GM06990 (cell line): Measurements from ENCODE around the gene AGGF1.

Experiments
- DNase-seq: peaks from one replicate; pipeline ENCODE4 v3.0.0-alpha.2; 2011; ENCODE audit not compliant: insufficient read length; ENCODE audit errors: extremely low read depth
- H3K27me3 ChIP-seq: replicated peaks from 2 replicates; pipeline ENCODE4 v1.6.0; 2011; ENCODE audit warnings: low read length; ENCODE audit not compliant: control insufficient read depth, insufficient read depth
- H3K36me3 ChIP-seq: 2 replicates; pipeline ENCODE4 v1.5.1; 2011; ENCODE audit warnings: low read length; ENCODE audit not compliant: control insufficient read depth, insufficient read depth
- H3K4me3 ChIP-seq: replicated peaks from 2 replicates; pipeline ENCODE4 v1.5.1; 2011; ENCODE audit warnings: low read depth, mild to moderate bottlenecking, control low read depth, low read length
- CTCF ChIP-seq: IDR thresholded peaks from 2 replicates; pipeline ENCODE4 v1.5.1; 2011; ENCODE audit warnings: low read length, control low read depth, mild to moderate bottlenecking, inconsistent platforms; ENCODE audit not compliant: insufficient read depth, poor library complexity, severe bottlenecking

Gene AGGF1

GRCh38 chr5:77031891-77032290 is 1.7 kb downstream of the AGGF1 start:
- no peaks in the 10 kb centered on the region for H3K36me3 ChIP-seq
- H3K4me3 ChIP-seq: no peak overlapping the region

GRCh38 chr5:77032635-77033034 is 2.4 kb downstream of the AGGF1 start:
- TF ChIP-seq CTCF: no peak
- H3K27me3 ChIP-seq: no peaks in the 10 kb centered on the region
- DNase-seq: no peak
- no peaks in the 10 kb centered on the region; the same call in 1 of the 2 replicates for H3K36me3 ChIP-seq
- no peak overlapping the region for H3K4me3 ChIP-seq

More at GRCh38 chr5:77031891-77032290, 1.7 kb downstream of the AGGF1 start:
- DNase-seq: no peak
- H3K27me3 ChIP-seq: no peaks in the 10 kb centered on the region
- no peak for TF ChIP-seq CTCF

- Histone ChIP-seq H3K4me3 (no peak overlapping the region), H3K36me3 (no peaks in the 10 kb centered on the region; the same call in 1 of the 2 replicates), H3K27me3 (no peaks in the 10 kb centered on the region)
- DNase-seq: no peak
- no peak for TF ChIP-seq CTCF
These were observed 3.1 kb downstream of the AGGF1 start for GRCh38 chr5:77033338-77033737.

GRCh38 chr5:77035950-77036349 is 5.7 kb downstream of the AGGF1 start:
- no peaks in the 10 kb centered on the region for H3K27me3 ChIP-seq
- DNase-seq: no peak
- H3K36me3 ChIP-seq: no peaks in the 10 kb centered on the region; the same call in 1 of the 2 replicates
- no peak for TF ChIP-seq CTCF
- H3K4me3 ChIP-seq: no peak overlapping the region

- Histone ChIP-seq H3K4me3 (no peak overlapping the region), H3K27me3 (no peaks in the 10 kb centered on the region), H3K36me3 (peaks cover 2% of the 10 kb centered on the region)
- TF ChIP-seq CTCF: no peak
- DNase-seq: no peak
These were observed 16.3 kb downstream of the AGGF1 start for GRCh38 chr5:77046416-77047073.
